GM23248 (cell line): ENCODE data around the gene FAM20B.

Experiments
- EZH2 ChIP-seq: fragments of 200-600 bp; sonication (generic); IDR thresholded peaks from 2 replicates; pipeline ENCODE4 v1.6.1; 2018; ENCODE audit warnings: antibody characterized with exemption, mild to moderate bottlenecking; ENCODE audit not compliant: insufficient read depth, poor library complexity, severe bottlenecking
- EZH2phosphoT487 ChIP-seq: fragments of 200-600 bp; sonication (generic); IDR thresholded peaks from 2 replicates; pipeline ENCODE4 v1.6.1; 2018; ENCODE audit warnings: antibody characterized with exemption, moderate library complexity, mild to moderate bottlenecking, low read depth; ENCODE audit not compliant: insufficient read depth

GRCh38 chr1:179079113-179079761 lies 53.5 kb downstream of the FAM20B start:
- no peak for TF ChIP-seq EZH2
- no peak for TF ChIP-seq EZH2phosphoT487
